HepG2 (cell line): ENCODE measurements around the gene TBC1D14. TPM values are rescaled to one million over a fixed set of nuclear protein-coding genes. Genes with fewer than 3 reads are reported as not detected.
A peak's percentile ranks its signal among the peaks of the same experiment; 100 is the strongest.

Source experiments
- ATAC-seq: fragments of 200-7000 bp; cut with Tn5 transposase; 3 replicates; pipeline ENCODE4 v1.9.1; 2020; ENCODE audit warnings: mild to moderate bottlenecking, moderate library complexity
- BruUV-seq: library from RNA; stranded (reverse); fragments of 400-500 nt; replicated peaks from 2 replicates; lab custom pipeline; 2021; lab: Mats Ljungman, UMichigan
- CTCF ChIA-PET: fragments of 300-600 bp; formaldehyde crosslinking; extraction: SDS; loops from one replicate; lab custom pipeline; 2021; ENCODE audit warnings: low total read pairs, inconsistent platforms, low intra/inter-chr PET ratio; lab: Yijun Ruan, JAX
- POLR2A ChIA-PET: fragments of 350-600 bp; sonication (Branson Sonifier 250); formaldehyde crosslinking; loops from one replicate; lab custom pipeline; 2020; ENCODE audit warnings: antibody characterized with exemption, inconsistent platforms; lab: Yijun Ruan, JAX
- DNase-seq: peaks from one replicate; pipeline ENCODE4 v3.0.0-alpha.2; 2015; ENCODE audit warnings: low spot score
- FAIRE-seq: peaks from 3 replicates; lab custom pipeline; 2011; peaks lifted over from hg19 to GRCh38; lab: Jason Lieb, UNC
- H2AFZ ChIP-seq: one replicate; pipeline ENCODE4 v1.6.1; 2011; ENCODE audit warnings: low read length, inconsistent platforms
- H3K27ac ChIP-seq: fragments of 300-600 bp; 3 replicates; pipeline ENCODE4 v1.8.0; 2011; ENCODE audit warnings: mixed run types, mild to moderate bottlenecking, mixed read lengths, low read length, inconsistent platforms; ENCODE audit not compliant: insufficient read depth; ENCODE audit errors: extremely low read length
- H3K27me3 ChIP-seq, 2 experiments: fragments of 200-600 bp in 1 of 2; 2 replicates in 1 of 2; 3 replicates in 1 of 2; pipeline versions ENCODE4 v1.6.0 to v1.8.0; 2011; ENCODE audit warnings: low read length in 2 of 2, mild to moderate bottlenecking in 2 of 2, moderate library complexity in 2 of 2, inconsistent platforms in 1 of 2; ENCODE audit not compliant: insufficient read depth in 2 of 2, control insufficient read depth in 1 of 2
- H3K36me3 ChIP-seq, 2 experiments: fragments of 200-600 bp in 1 of 2; replicated peaks in 1 of 2; 2 replicates in 1 of 2; 3 replicates in 1 of 2; pipeline versions ENCODE4 v1.5.1 to v1.8.0; 2011; ENCODE audit warnings: low read length in 2 of 2, inconsistent platforms in 1 of 2; ENCODE audit not compliant: insufficient read depth in 2 of 2, control insufficient read depth in 1 of 2
- H3K4me1 ChIP-seq: 2 replicates; pipeline ENCODE4 v1.5.1; 2012; ENCODE audit warnings: low read length, inconsistent platforms; ENCODE audit not compliant: insufficient read depth
- H3K4me2 ChIP-seq: 2 replicates; pipeline ENCODE4 v1.6.0; 2011; ENCODE audit warnings: low read depth, low read length, inconsistent platforms
- H3K4me3 ChIP-seq, 3 experiments: fragments of 200-600 bp in 1 of 3; sonication (generic), shearing (Covaris generic) in 1 of 3; replicated peaks in 1 of 3; 2 replicates each; pipeline ENCODE4 v1.5.1; 2011 to 2016; ENCODE audit warnings: low read length in 3 of 3, inconsistent platforms in 2 of 3, low read depth in 2 of 3, mild to moderate bottlenecking in 2 of 3, control low read depth in 1 of 3, mixed read lengths in 1 of 3; ENCODE audit not compliant: insufficient read depth in 1 of 3
- H3K79me2 ChIP-seq: one replicate; pipeline ENCODE4 v1.6.1; 2011; ENCODE audit warnings: low read length, inconsistent platforms; ENCODE audit not compliant: insufficient read depth
- H3K9ac ChIP-seq: 2 replicates; pipeline ENCODE4 v1.6.0; 2011; ENCODE audit warnings: mild to moderate bottlenecking, low read depth, low read length, inconsistent platforms; ENCODE audit not compliant: insufficient read depth
- H3K9me3 ChIP-seq: 2 replicates; pipeline ENCODE4 v1.5.1; 2012; ENCODE audit warnings: mild to moderate bottlenecking, low read length
- H4K20me1 ChIP-seq: 2 replicates; pipeline ENCODE4 v1.6.0; 2011; ENCODE audit warnings: inconsistent platforms, mild to moderate bottlenecking, low read length, moderate library complexity; ENCODE audit not compliant: insufficient read depth
- ARID5B ChIP-seq: IDR thresholded peaks from 2 replicates; pipeline ENCODE4 v1.4.0; 2020; ENCODE audit warnings: mild to moderate bottlenecking, missing genetic modification reagents
- HNF4A ChIP-seq: sonication (generic); formaldehyde crosslinking; IDR thresholded peaks from 2 replicates; pipeline ENCODE4 v1.4.0; 2020; ENCODE audit warnings: missing genetic modification reagents
- NR2F6 ChIP-seq, 2 experiments: IDR thresholded peaks; 2 replicates each; pipeline ENCODE4 v1.6.1; 2016; ENCODE audit warnings: antibody characterized with exemption in 1 of 2, mild to moderate bottlenecking in 1 of 2
- PAF1 ChIP-seq: IDR thresholded peaks from 2 replicates; pipeline ENCODE4 v1.6.1; 2016; ENCODE audit warnings: missing genetic modification reagents, missing compliant biosample characterization
- PRDM10 ChIP-seq: sonication (generic); formaldehyde crosslinking; IDR thresholded peaks from 2 replicates; pipeline ENCODE4 v1.4.0; 2020; ENCODE audit warnings: low read depth, missing genetic modification reagents
- SRF ChIP-seq: IDR thresholded peaks from 2 replicates; pipeline ENCODE4 v1.6.1; 2011; ENCODE audit warnings: mild to moderate bottlenecking, low read depth, low read length, moderate library complexity
- ZBTB2 ChIP-seq: sonication (generic); formaldehyde crosslinking; IDR thresholded peaks from 2 replicates; pipeline ENCODE4 v1.8.0; 2022; ENCODE audit warnings: low read depth, missing genetic modification reagents
- ZFP1 ChIP-seq: IDR thresholded peaks from 2 replicates; pipeline ENCODE4 v1.6.1; 2016
- WGBS: methylation state at CpG from one replicate; pipeline ENCODE4 v1.1.6; 2017; ENCODE audit warnings: low lambda C conversion rate; 5-methylcytosine and 5-hydroxymethylcytosine counted together
- in situ Hi-C: cut with HindIII; loops from 2 replicates; pipeline ENCODE4 v1.10.0; 2017; ENCODE audit warnings: low pct_unique_long_range_greater_than_20kb; ENCODE audit not compliant: extremely low pct_ligation_motif_present
- intact Hi-C: fragments of 100-400 bp; cut with micrococcal nuclease; formaldehyde crosslinking; loops from one replicate; pipeline ENCODE4 v1.10.0; 2022; ENCODE audit not compliant: unreplicated experiment
- polyA plus RNA-seq, 8 experiments: library from polyadenylated mRNA; depleted of rRNA in 3 of 8; stranded (reverse) in 7 of 8; unstranded in 1 of 8; fragments of >200 nt; fragmentation: Illumina TruSeq in 4 of 8; extraction: Trizol in 4 of 8; gene quantifications; 2 replicates each; pipeline versions ENCODE4 v1.2.1 to v1.2.3, GENCODE V29; 2011 to 2016; ENCODE audit warnings: low read depth in 4 of 8, missing spikeins in 1 of 8, mixed read lengths in 1 of 8; ENCODE audit not compliant: insufficient read depth in 1 of 8
- total RNA-seq, 5 experiments: library from RNA; depleted of rRNA; stranded (reverse); fragments of >200 nt; fragmentation: Illumina TruSeq; extraction: Trizol; gene quantifications; 2 replicates each; pipeline ENCODE4 v1.2.3, GENCODE V29; 2016; ENCODE audit warnings: low read depth in 1 of 5

The TBC1D14 gene
- total and polyA plus RNA-seq, 2 of the 13 experiments (the other 11 are each of a cell fraction or from before 2014, with no cell fraction given), result 29.5 to 46.5 TPM

- Histone ChIP-seq H3K27ac (peak overlapping the region; percentile 91), H3K79me2 (peaks cover 47% of the 10 kb centered on the region), H4K20me1 (peaks cover 34% of the 10 kb centered on the region), H3K4me2 (peak overlapping the region; percentile 97), H3K9ac (peak overlapping the region; percentile 94), H3K9me3 (no peaks in the 10 kb centered on the region), H3K4me1 (peaks cover 50% of the 10 kb centered on the region), H3K36me3 (peaks cover 11 to 28% of the 10 kb centered on the region in 2 experiments), H3K27me3 (no peaks in the 10 kb centered on the region; a peak in 1 of 5 replicates), H2AFZ (no peak overlapping the region), H3K4me3 (peak overlapping the region; percentile 79 to 97 (median 85))
- ChIA-PET POLR2A (interaction anchor here (1.0 to 5.1 kb wide), 5 partner anchors 11 to 173 kb away, joined by 3 to 64 read pairs (median 13); partner anchors contain the start of gene TADA2B), CTCF (no interaction called here)
- TF ChIP-seq SRF, result no peak
- TF ChIP-seq PRDM10 (CRISPR knock-in tag), result peak; percentile 84; the same call in 1 of the 2 replicates
- in situ Hi-C loops, result no loop called here
- intact Hi-C loops, result loop anchor here (5.0 kb wide), 1 partner anchor 79 kb away; no protein-coding TSS in a partner anchor
- FAIRE-seq (no peak), DNase-seq (no peak), ATAC-seq (no peak)
- 33% methylated on average over 4 of the region's 4 CpGs for WGBS
- BruUV-seq, result TSS peak; percentile 54
Observed at GRCh38 chr4:7066493-7066892, 156.9 kb downstream of the TBC1D14 start.

- ATAC-seq (no peak), FAIRE-seq (peak; percentile 23), DNase-seq (peak; percentile 40)
- peak overlapping the region; percentile 91 for H3K27ac ChIP-seq
- BruUV-seq, result no TSS peak
- H3K79me2 ChIP-seq, result peaks cover 47% of the 10 kb centered on the region
- H3K9ac ChIP-seq, result peak overlapping the region; percentile 94
- ChIA-PET CTCF (no interaction called here), POLR2A (interaction anchor here (0.9 to 5.1 kb wide), 20 partner anchors 7 to 357 kb away, joined by 3 to 64 read pairs (median 8); partner anchors contain the start of genes MRFAP1L1, TADA2B and TBC1D14)
- no peaks in the 10 kb centered on the region; a peak in 1 of 5 replicates for H3K27me3 ChIP-seq
- H3K36me3 ChIP-seq, result peaks cover 6 to 22% of the 10 kb centered on the region in 2 experiments
- H3K9me3 ChIP-seq, result no peaks in the 10 kb centered on the region
- in situ Hi-C loops, result no loop called here
- peak overlapping the region; percentile 97 for H3K4me2 ChIP-seq
- H4K20me1 ChIP-seq, result peaks cover 34% of the 10 kb centered on the region
- peaks cover 54% of the 10 kb centered on the region for H3K4me1 ChIP-seq
- WGBS, result 0% methylated on average over 13 of the region's 13 CpGs
- intact Hi-C loops, result loop anchor here (5.0 kb wide), 1 partner anchor 80 kb away; no protein-coding TSS in a partner anchor
- no peak overlapping the region for H2AFZ ChIP-seq
- peak overlapping the region; percentile 79 to 97 (median 85) for H3K4me3 ChIP-seq
- TF ChIP-seq HNF4A (CRISPR knock-in tag) (peak; percentile 29; the same call in 1 of the 2 replicates), ZFP1 (CRISPR knock-in tag) (no peak), NR2F6 (IDR thresholded peaks at IDR 0.05) (peak; percentile 43; the same call in 1 of the 2 replicates), NR2F6 (CRISPR knock-in tag; IDR thresholded peaks at IDR 0.05) (no peak; the same call in 1 of the 2 replicates), ZBTB2 (CRISPR knock-in tag) (peak; percentile 24; the same call in 1 of the 2 replicates), ARID5B (CRISPR knock-in tag) (peak; percentile 5; the same call in 1 of the 2 replicates), PAF1 (no peak)
Observed at GRCh38 chr4:7067126-7067451, 157.5 kb downstream of the TBC1D14 start.
